HCT116 (cell line): Measurements from ENCODE around the gene ITPK1. TPM values are rescaled to one million over a fixed set of nuclear protein-coding genes. Genes with fewer than 3 reads are reported as not detected.

Experiments
- ATAC-seq: fragments of 200-7000 bp; cut with Tn5 transposase; 2 replicates; pipeline ENCODE4 v1.9.1; 2020; ENCODE audit warnings: mild to moderate bottlenecking, moderate library complexity
- BruUV-seq: library from RNA; stranded (reverse); fragments of 400-500 nt; replicated peaks from 2 replicates; lab custom pipeline; 2021; lab: Mats Ljungman, UMichigan
- CTCF ChIA-PET: fragments of 300-600 bp; sonication (Branson Sonifier 250); formaldehyde crosslinking; loops from one replicate; lab custom pipeline; 2021; ENCODE audit warnings: antibody characterized with exemption; lab: Charles Lee
- POLR2A ChIA-PET: fragments of 300-600, 350-600 bp; sonication (Branson Sonifier 250); formaldehyde crosslinking; loops from one replicate; lab custom pipeline; 2021; ENCODE audit warnings: antibody characterized with exemption; lab: Charles Lee
- RAD21 ChIA-PET, 2 experiments: fragments of 300-600 bp; sonication (Branson Sonifier 250); formaldehyde crosslinking; loops; one replicate each; lab custom pipeline; 2023; ENCODE audit warnings: low total read pairs in 2 of 2; ENCODE audit not compliant: uncharacterized antibody in 2 of 2, unreplicated experiment in 2 of 2, low non-redundant PET in 1 of 2; lab: Charles Lee
- DNase-seq: peaks from one replicate; pipeline ENCODE4 v3.0.0-alpha.2; 2010; ENCODE audit warnings: low read depth, low spot score
- H2AFZ ChIP-seq: fragments of 200-600 bp; shearing (Covaris generic), sonication (generic); 2 replicates; pipeline ENCODE4 v1.6.1; 2017; ENCODE audit warnings: low read depth, mixed run types, mixed read lengths, antibody characterized with exemption, low read length; ENCODE audit not compliant: poor library complexity, severe bottlenecking
- H3K27ac ChIP-seq: 2 replicates; pipeline ENCODE4 v1.5.1; 2012; ENCODE audit warnings: low read depth, low read length
- H3K27me3 ChIP-seq: fragments of 200-600 bp; sonication (generic); 2 replicates; pipeline ENCODE4 v1.6.1; 2016; ENCODE audit warnings: mixed run types, low read length, mixed read lengths; ENCODE audit not compliant: insufficient read depth
- H3K36me3 ChIP-seq, 2 experiments: fragments of 200-500 bp in 1 of 2; fragments of 200-600 bp in 1 of 2; sonication (Bioruptor generic) in 1 of 2; sonication (generic) in 1 of 2; 2 replicates each; pipeline versions ENCODE4 v1.5.1 to v1.6.1; 2014 to 2016; ENCODE audit warnings: low read length in 2 of 2, inconsistent platforms in 1 of 2, mixed read lengths in 1 of 2, mixed run types in 1 of 2; ENCODE audit not compliant: insufficient read depth in 2 of 2, control insufficient read depth in 1 of 2
- H3K4me1 ChIP-seq, 2 experiments: fragments of 200-600 bp in 1 of 2; sonication (generic) in 1 of 2; 2 replicates each; pipeline versions ENCODE4 v1.5.1 to v1.6.1; 2012 to 2017; ENCODE audit warnings: low read length in 2 of 2, inconsistent platforms in 1 of 2, mild to moderate bottlenecking in 1 of 2, mixed read lengths in 1 of 2, mixed run types in 1 of 2, moderate library complexity in 1 of 2; ENCODE audit not compliant: insufficient read depth in 2 of 2, control insufficient read depth in 1 of 2
- H3K4me2 ChIP-seq: fragments of 200-600 bp; sonication (generic); 2 replicates; pipeline ENCODE4 v1.6.1; 2017; ENCODE audit warnings: mixed run types, low read length, mixed read lengths
- H3K4me3 ChIP-seq, 2 experiments: fragments of 200-600 bp in 1 of 2; sonication (generic) in 1 of 2; replicated peaks in 1 of 2; 2 replicates each; pipeline ENCODE4 v1.5.1; 2011 to 2016; ENCODE audit warnings: low read length in 2 of 2, control low read depth in 1 of 2, low read depth in 1 of 2, mild to moderate bottlenecking in 1 of 2, mixed read lengths in 1 of 2, mixed run types in 1 of 2
- H3K79me2 ChIP-seq: fragments of 200-600 bp; sonication (generic); 2 replicates; pipeline ENCODE4 v1.6.1; 2017; ENCODE audit warnings: mild to moderate bottlenecking, mixed run types, low read length, moderate library complexity, mixed read lengths; ENCODE audit not compliant: insufficient read depth
- H3K9ac ChIP-seq: fragments of 200-600 bp; sonication (generic); 2 replicates; pipeline ENCODE4 v1.6.1; 2016; ENCODE audit warnings: low read length, mixed read lengths
- H3K9me2 ChIP-seq: fragments of 200-600 bp; sonication (generic), shearing (Covaris generic); 2 replicates; pipeline ENCODE4 v1.6.1; 2017; ENCODE audit warnings: mixed run types, mild to moderate bottlenecking, moderate library complexity; ENCODE audit not compliant: insufficient read depth
- H3K9me3 ChIP-seq, 2 experiments: fragments of 200-500 bp in 1 of 2; fragments of 200-600 bp in 1 of 2; sonication (Bioruptor generic) in 1 of 2; sonication (generic) in 1 of 2; 2 replicates each; pipeline ENCODE4 v1.6.1; 2014 to 2017; ENCODE audit warnings: low read length in 2 of 2, mixed read lengths in 2 of 2, inconsistent platforms in 1 of 2, low read depth in 1 of 2, mild to moderate bottlenecking in 1 of 2, mixed run types in 1 of 2, moderate library complexity in 1 of 2; ENCODE audit not compliant: control insufficient read depth in 1 of 2, insufficient read depth in 1 of 2
- H4K20me1 ChIP-seq: fragments of 200-600 bp; sonication (generic), shearing (Covaris generic); 2 replicates; pipeline ENCODE4 v1.6.1; 2017; ENCODE audit warnings: mixed run types, mild to moderate bottlenecking, moderate library complexity; ENCODE audit not compliant: insufficient read depth
- CBX3 ChIP-seq: IDR thresholded peaks from 2 replicates; pipeline ENCODE4 v1.6.1; 2012; ENCODE audit warnings: low read depth
- CEBPB ChIP-seq: IDR thresholded peaks from 2 replicates; pipeline ENCODE4 v1.6.1; 2012; ENCODE audit warnings: low read depth
- ELF1 ChIP-seq: IDR thresholded peaks from 2 replicates; pipeline ENCODE4 v1.6.1; 2012; ENCODE audit warnings: low read depth, borderline replicate concordance
- EZH2 ChIP-seq: fragments of 200-600 bp; sonication (generic); IDR thresholded peaks from 2 replicates; pipeline ENCODE4 v1.6.1; 2017; ENCODE audit warnings: antibody characterized with exemption, mixed run types
- EZH2phosphoT487 ChIP-seq: fragments of 200-600 bp; IDR thresholded peaks from 2 replicates; pipeline ENCODE4 v1.6.1; 2018; ENCODE audit warnings: antibody characterized with exemption, borderline replicate concordance
- JUND ChIP-seq: IDR thresholded peaks from 2 replicates; pipeline ENCODE4 v1.6.1; 2012
- POLR2A ChIP-seq: IDR thresholded peaks from 2 replicates; pipeline ENCODE4 v1.7.0; 2011; ENCODE audit warnings: borderline replicate concordance; ENCODE audit not compliant: insufficient read depth, insufficient read length; ENCODE audit errors: extremely low read depth
- RAD21 ChIP-seq: IDR thresholded peaks from 2 replicates; pipeline ENCODE4 v1.6.1; 2012; ENCODE audit warnings: low read depth, mild to moderate bottlenecking
- REST ChIP-seq: IDR thresholded peaks from 2 replicates; pipeline ENCODE4 v1.6.1; 2012; ENCODE audit warnings: low read depth
- SIN3A ChIP-seq: IDR thresholded peaks from 2 replicates; pipeline ENCODE4 v1.6.1; 2012; ENCODE audit warnings: low read depth
- SRF ChIP-seq: IDR thresholded peaks from 2 replicates; pipeline ENCODE4 v1.6.1; 2012; ENCODE audit warnings: low read depth
- TCF7L2 ChIP-seq: IDR thresholded peaks from 2 replicates; pipeline ENCODE4 v1.7.0; 2011; ENCODE audit warnings: borderline replicate concordance, inconsistent platforms; ENCODE audit not compliant: insufficient read depth, insufficient read length; ENCODE audit errors: extremely low read depth
- YY1 ChIP-seq: IDR thresholded peaks from 2 replicates; pipeline ENCODE4 v1.6.1; 2011; ENCODE audit warnings: low read length, low read depth, moderate library complexity, mild to moderate bottlenecking; ENCODE audit not compliant: insufficient replicate concordance; ENCODE audit errors: extremely low read depth
- ZFX ChIP-seq: fragments of 450-650 bp; IDR thresholded peaks from 2 replicates; pipeline ENCODE4 v1.6.1; 2017
- intact Hi-C: fragments of 100-400 bp; cut with micrococcal nuclease; formaldehyde crosslinking; loops from 2 replicates; pipeline ENCODE4 v1.10.0; 2022
- total RNA-seq: library from RNA; stranded (reverse); gene quantifications from one replicate; pipeline ENCODE4 v1.2.1, GENCODE V29; 2021; ENCODE audit not compliant: unreplicated experiment
- TF ChIP-seq, protein P1 (sequence below): IDR thresholded peaks from 2 replicates; pipeline ENCODE4 v1.6.1; 2011; ENCODE audit warnings: mild to moderate bottlenecking, low read length, moderate library complexity; ENCODE audit not compliant: insufficient replicate concordance; ENCODE audit errors: extremely low read depth
- TF ChIP-seq, protein P2 (sequence below), 3 experiments: fragments of 200-600 bp in 1 of 3; sonication (generic) in 1 of 3; IDR thresholded peaks in 2 of 3; conservative IDR thresholded peaks in 1 of 3; 2 replicates each; pipeline ENCODE4 v1.5.1; 2012 to 2017; ENCODE audit warnings: low read depth in 2 of 3, low read length in 2 of 3, antibody characterized with exemption in 1 of 3, borderline replicate concordance in 1 of 3, control low read depth in 1 of 3, mild to moderate bottlenecking in 1 of 3, mixed read lengths in 1 of 3, mixed run types in 1 of 3, moderate library complexity in 1 of 3; ENCODE audit not compliant: insufficient read depth in 1 of 3
- TF ChIP-seq, protein P3 (sequence below): IDR thresholded peaks from 2 replicates; pipeline ENCODE4 v1.6.1; 2012
- TF ChIP-seq, protein P4 (sequence below): IDR thresholded peaks from 2 replicates; pipeline ENCODE4 v1.6.1; 2012

ITPK1 gene
- total RNA-seq, 1 experiment from 2014 or later: 70.2 TPM

DNA sequence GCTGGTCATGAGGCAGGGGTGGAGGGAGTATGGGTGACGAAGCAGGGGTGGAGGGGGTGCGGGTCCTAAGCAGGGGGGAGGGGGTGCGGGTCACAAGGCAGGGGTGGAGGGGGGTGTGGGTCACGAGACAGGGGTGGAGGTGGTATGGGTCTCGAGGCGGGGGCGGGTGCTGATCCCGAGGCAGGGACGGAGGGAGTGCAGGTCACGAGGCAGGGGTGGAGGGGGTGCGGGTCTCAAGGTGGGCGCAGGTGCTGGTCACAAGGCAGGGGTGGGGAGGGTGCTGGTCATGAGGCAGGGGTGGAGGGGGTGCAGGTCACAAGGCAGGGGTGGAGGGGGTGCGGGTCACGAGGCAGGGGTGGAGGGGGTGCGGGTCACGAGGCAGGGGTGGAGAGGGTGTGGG, 56.5 kb downstream of the ITPK1 start:
- Histone ChIP-seq H3K9me3 (no peaks in the 10 kb centered on the region), H3K9ac (no peak overlapping the region), H3K36me3 (no peaks in the 10 kb centered on the region), H2AFZ (no peak overlapping the region), H3K4me1 (peaks cover 0 to 14% of the 10 kb centered on the region in 2 experiments; a peak in 3 of 4 replicates), H3K79me2 (no peaks in the 10 kb centered on the region), H3K9me2 (no peaks in the 10 kb centered on the region), H3K4me3 (no peak overlapping the region), H3K27ac (no peak overlapping the region), H3K27me3 (no peaks in the 10 kb centered on the region), H4K20me1 (no peaks in the 10 kb centered on the region), H3K4me2 (no peak overlapping the region)
- TF ChIP-seq CBX3 (no peak), EZH2phosphoT487 (no peak), SRF (no peak), JUND (no peak), ZFX (no peak), SIN3A (no peak), REST (no peak), CEBPB (no peak), RAD21 (no peak), EZH2 (no peak), ELF1 (no peak), TCF7L2 (no peak), POLR2A (no peak), YY1 (no peak)
- TF ChIP-seq, protein P1, sequence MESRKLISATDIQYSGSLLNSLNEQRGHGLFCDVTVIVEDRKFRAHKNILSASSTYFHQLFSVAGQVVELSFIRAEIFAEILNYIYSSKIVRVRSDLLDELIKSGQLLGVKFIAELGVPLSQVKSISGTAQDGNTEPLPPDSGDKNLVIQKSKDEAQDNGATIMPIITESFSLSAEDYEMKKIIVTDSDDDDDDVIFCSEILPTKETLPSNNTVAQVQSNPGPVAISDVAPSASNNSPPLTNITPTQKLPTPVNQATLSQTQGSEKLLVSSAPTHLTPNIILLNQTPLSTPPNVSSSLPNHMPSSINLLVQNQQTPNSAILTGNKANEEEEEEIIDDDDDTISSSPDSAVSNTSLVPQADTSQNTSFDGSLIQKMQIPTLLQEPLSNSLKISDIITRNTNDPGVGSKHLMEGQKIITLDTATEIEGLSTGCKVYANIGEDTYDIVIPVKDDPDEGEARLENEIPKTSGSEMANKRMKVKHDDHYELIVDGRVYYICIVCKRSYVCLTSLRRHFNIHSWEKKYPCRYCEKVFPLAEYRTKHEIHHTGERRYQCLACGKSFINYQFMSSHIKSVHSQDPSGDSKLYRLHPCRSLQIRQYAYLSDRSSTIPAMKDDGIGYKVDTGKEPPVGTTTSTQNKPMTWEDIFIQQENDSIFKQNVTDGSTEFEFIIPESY: no peak
- TF ChIP-seq, protein P2, sequence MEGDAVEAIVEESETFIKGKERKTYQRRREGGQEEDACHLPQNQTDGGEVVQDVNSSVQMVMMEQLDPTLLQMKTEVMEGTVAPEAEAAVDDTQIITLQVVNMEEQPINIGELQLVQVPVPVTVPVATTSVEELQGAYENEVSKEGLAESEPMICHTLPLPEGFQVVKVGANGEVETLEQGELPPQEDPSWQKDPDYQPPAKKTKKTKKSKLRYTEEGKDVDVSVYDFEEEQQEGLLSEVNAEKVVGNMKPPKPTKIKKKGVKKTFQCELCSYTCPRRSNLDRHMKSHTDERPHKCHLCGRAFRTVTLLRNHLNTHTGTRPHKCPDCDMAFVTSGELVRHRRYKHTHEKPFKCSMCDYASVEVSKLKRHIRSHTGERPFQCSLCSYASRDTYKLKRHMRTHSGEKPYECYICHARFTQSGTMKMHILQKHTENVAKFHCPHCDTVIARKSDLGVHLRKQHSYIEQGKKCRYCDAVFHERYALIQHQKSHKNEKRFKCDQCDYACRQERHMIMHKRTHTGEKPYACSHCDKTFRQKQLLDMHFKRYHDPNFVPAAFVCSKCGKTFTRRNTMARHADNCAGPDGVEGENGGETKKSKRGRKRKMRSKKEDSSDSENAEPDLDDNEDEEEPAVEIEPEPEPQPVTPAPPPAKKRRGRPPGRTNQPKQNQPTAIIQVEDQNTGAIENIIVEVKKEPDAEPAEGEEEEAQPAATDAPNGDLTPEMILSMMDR (IDR thresholded peaks at IDR 0.05 in 2 of 3, conservative IDR thresholded peaks at IDR 0.05 in 1 of 3; ENCODE audit: borderline replicate concordance in 1 of 3, insufficient read depth in 1 of 3, low read depth in 2 of 3, low read length in 2 of 3): no peak
- TF ChIP-seq, protein P3, sequence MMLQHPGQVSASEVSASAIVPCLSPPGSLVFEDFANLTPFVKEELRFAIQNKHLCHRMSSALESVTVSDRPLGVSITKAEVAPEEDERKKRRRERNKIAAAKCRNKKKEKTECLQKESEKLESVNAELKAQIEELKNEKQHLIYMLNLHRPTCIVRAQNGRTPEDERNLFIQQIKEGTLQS: no peak
- TF ChIP-seq, protein P4, sequence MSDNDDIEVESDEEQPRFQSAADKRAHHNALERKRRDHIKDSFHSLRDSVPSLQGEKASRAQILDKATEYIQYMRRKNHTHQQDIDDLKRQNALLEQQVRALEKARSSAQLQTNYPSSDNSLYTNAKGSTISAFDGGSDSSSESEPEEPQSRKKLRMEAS: no peak
- intact Hi-C loops: no loop called here
- no TSS peak for BruUV-seq
- ChIA-PET POLR2A (no interaction called here), CTCF (no interaction called here), RAD21 (no interaction called here)
- ATAC-seq (no peak), DNase-seq (no peak)
